Measurements from ENCODE around the gene LDHAL6B.

LDHAL6B gene

DNA sequence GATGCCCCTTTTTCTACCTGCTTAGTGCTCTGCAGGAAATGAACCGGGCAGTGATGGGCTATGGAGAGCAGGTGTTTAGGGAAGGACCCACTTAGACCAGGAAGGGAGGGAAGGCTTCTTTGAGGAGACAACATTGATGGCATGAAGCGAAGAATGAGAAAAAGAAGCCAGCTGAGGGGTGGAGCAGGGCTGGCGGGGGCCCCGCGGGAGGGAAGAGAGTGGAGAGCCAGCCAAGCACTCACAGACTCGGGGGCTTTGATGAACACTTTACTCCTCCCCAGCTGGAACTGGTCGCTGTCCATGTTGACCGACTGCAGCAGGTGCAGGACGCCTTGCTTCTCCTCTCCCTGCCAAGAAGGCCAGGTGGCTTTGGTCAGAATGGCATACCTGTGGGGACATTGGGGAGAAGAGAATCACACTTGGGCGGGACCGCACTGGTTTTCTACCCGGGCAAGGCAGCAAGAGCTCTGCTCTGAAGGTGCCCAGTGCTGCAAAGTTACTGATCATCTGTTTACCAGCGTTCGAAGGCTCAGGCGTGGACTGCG, 28.4 kb upstream of the LDHAL6B start:
- DNase-seq, result no peak

GRCh38 chr15:59179717-59180116, 26.9 kb upstream of the LDHAL6B start:
- no peak for DNase-seq

- DNase-seq, result no peak
Measured at GRCh38 chr15:59180945-59181600, 25.6 kb upstream of the LDHAL6B start.

GRCh38 chr15:59185725-59186124, 20.9 kb upstream of the LDHAL6B start:
- DNase-seq, result no peak

GRCh38 chr15:59186501-59186900, 20.1 kb upstream of the LDHAL6B start:
- no peak for DNase-seq

GRCh38 chr15:59189241-59189640, 17.4 kb upstream of the LDHAL6B start:
- no peak for DNase-seq

DNA sequence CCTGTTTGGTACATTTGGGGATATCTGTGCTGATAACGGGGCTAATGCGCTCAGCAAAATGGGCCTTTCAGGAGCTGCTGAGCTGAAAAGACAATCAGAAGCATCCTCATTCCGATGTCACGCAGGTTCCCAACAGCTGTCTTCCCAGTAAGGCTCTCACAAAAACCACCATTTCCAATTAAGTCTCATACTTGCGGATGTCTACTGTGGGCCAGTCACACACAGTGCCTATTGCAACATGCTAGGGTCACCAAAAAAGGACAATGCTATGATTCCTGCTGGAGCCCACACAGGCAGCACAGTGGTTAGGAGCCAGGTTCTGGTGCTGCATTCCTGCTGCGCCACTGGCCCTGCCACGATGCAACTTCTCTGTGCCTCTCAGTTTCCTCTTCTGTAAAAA, 16.4 kb upstream of the LDHAL6B start:
- no peak for DNase-seq

DNA sequence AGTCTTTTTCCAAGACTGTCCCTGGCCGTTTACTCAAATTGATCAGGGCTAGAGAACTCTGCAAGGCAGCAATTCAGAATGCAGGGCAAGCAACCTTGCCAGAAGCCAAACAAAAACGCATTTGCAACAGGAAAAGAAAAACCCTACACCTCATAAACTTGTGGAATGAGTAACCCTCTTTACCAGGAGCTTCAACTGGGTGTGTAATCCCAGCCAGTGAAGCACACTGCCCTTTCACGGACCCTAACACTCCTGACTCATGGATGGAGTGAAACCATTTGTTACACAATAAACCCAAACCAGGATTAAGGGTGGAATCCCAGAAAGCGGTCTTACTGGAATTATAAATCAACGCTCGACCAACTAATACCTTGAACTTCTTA, 14.8 kb upstream of the LDHAL6B start:
- DNase-seq, result no peak

- DNase-seq, result no peak
Measured at GRCh38 chr15:59194639-59195325, 11.9 kb upstream of the LDHAL6B start.

GRCh38 chr15:59196416-59196815, 10.2 kb upstream of the LDHAL6B start:
- DNase-seq, result no peak

DNA sequence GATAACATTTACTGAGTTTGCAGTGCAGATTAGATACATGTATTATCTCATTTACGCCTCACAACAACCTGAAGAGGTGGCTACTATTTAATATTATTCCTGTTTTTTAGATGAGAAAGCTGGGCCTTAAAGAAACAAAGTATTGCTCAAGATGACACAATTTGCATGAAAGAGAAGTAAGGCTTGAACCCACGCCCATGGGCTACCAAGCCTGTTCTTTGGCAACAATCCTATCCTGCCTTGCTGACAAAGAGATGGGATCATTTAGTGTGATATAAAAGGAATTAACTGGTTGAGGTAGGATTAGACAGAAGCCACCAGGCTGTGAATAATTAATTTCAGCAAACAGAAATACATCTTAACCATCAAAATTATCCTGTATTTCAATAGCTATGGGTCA, 9.2 kb upstream of the LDHAL6B start:
- DNase-seq, result no peak

- DNase-seq, result no peak
Measured at GRCh38 chr15:59199626-59200465, 6.8 kb upstream of the LDHAL6B start.

DNA sequence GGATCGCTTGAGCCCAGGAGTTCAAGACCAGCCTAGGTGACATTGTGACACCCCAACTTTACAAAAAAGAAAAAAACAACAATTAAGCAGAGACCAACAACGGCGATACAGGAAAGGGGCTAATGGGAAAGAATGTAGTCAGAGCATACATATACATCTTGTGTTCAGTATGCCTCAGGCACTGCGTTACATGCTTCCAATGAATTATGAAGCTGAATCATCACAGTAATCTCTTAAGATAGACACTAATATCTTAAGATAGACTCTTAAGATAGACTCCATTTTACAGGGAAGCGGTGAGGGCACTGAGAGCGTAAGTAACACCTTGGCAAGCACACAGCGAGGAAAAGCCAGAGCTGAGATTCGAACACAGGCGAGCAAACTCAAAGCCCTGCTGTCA, 6.1 kb upstream of the LDHAL6B start:
- DNase-seq, result no peak

DNA sequence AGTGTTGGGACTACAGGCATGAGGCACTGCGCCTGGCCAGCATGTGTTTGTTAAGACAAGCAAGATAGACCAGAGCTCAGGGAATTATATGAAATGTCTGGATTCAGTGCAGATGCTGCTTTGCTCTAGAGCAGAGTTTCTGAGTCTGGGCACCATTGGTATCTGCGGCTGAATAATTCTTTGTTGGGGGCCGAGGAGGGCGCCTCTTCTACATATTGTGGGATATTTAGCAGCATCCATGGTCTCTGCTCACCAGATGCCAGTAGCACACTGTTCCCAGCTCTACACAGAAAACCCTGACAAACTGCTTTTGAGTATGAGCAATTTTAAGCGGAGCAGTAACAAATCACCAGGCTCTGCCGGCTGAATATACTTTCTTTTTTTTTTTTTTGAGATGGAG, 3.6 kb upstream of the LDHAL6B start:
- no peak for DNase-seq

GRCh38 chr15:59203657-59204056, 3.0 kb upstream of the LDHAL6B start:
- no peak for DNase-seq

GRCh38 chr15:59205839-59206622, 612 bp upstream of the LDHAL6B start:
- DNase-seq, result no peak

- DNase-seq, result no peak
Measured at GRCh38 chr15:59208613-59209249, 2.1 kb downstream of the LDHAL6B start.

- no peak for DNase-seq
Measured at GRCh38 chr15:59210186-59210585, 3.5 kb downstream of the LDHAL6B start.

DNA sequence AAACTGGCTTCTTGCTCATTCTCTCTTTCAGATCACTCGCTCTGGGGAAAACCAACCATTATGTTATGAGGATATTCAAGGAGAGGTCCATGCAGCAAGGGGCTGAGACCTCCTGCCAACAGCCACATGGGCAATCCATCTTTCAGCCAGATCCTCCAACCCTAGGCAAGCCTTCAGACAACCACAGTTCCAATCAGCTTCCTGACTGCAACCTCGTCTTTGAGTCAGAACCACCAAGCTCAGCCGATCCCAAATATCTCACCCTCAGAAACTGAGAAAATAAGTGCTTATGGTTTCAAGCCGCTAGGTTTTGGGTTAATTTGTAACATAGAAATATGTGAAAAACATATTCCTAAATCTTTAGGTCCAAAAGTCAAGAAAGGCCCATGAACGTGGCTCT, 10.3 kb downstream of the LDHAL6B start:
- DNase-seq, result no peak

DNA sequence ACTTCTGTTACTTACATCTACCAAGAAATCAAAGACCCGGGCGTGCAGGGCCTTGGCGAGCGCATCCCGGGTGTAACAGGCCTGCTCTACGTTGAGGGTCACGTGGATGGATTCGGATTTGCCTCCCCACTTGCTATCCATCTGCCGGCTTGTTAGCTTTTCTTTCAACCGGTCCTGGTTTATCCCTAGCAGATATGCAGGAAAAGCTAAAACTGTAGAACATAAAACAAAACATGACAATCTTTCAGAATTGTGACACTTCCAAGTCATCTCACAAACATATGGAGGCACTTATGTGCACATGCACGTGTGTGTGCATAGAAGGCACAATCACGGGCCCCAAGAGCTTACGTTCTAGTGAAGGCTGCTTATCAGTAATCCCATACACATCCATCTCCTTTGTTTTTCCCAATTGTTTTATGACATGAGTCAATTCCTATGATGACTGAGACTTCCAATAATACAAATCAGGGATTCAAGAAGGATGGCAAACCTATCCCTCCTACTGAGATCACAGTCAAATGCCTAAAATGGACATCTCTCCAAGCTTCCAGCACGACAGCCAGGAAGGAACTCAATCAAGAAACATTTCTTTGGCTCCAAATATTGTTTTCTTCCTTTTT, 11.3 kb downstream of the LDHAL6B start:
- no peak for DNase-seq

- no peak for DNase-seq
Measured at GRCh38 chr15:59218710-59219109, 12.1 kb downstream of the LDHAL6B start.

All from activated CD4-positive, alpha-beta T cell treated with anti-CD3 and anti-CD28 coated beads, Interleukin-2, Interleukin-6, amounts not matched to agents 100 ng/mL and 50 ng/mL, durations not matched to agents 16 hours and 8 hours (primary cell).